Kidney (tissue), 14 donors: ENCODE measurements around the gene PCDHGA1. TPM values are rescaled to one million over a fixed set of nuclear protein-coding genes. Genes with fewer than 3 reads are reported as not detected.
A peak's percentile ranks its signal among the peaks of the same experiment; 100 is the strongest.

ENCODE experiments used
- DNase-seq, 5 donors: peaks; one replicate each; pipeline ENCODE4 v3.0.0-alpha.2; 2013 to 2020
- FAIRE-seq: peaks from 2 replicates; lab custom pipeline; 2012; peaks lifted over from hg19 to GRCh38; lab: Jason Lieb, UNC
- H3K27ac ChIP-seq, 2 donors: one replicate each; pipeline ENCODE4 v1.7.0; 2013; ENCODE audit warnings: low read depth in 2 of 2, low read length in 2 of 2, inconsistent platforms in 1 of 2
- H3K27me3 ChIP-seq: one replicate; pipeline ENCODE4 v1.7.1; 2013; ENCODE audit warnings: low read length, inconsistent platforms; ENCODE audit not compliant: control insufficient read depth, insufficient read depth
- H3K36me3 ChIP-seq, 3 donors: one replicate each; pipeline versions ENCODE4 v1.7.0 to v1.7.1; 2013; ENCODE audit warnings: low read length in 3 of 3, control low read depth in 1 of 3, inconsistent platforms in 1 of 3; ENCODE audit not compliant: insufficient read depth in 3 of 3, control insufficient read depth in 2 of 3
- H3K4me1 ChIP-seq, 3 donors: one replicate each; pipeline versions ENCODE4 v1.7.0 to v1.7.1; 2013; ENCODE audit warnings: low read length in 3 of 3, inconsistent platforms in 1 of 3, low read depth in 1 of 3; ENCODE audit not compliant: control insufficient read depth in 2 of 3, insufficient read depth in 2 of 3
- H3K4me3 ChIP-seq, 3 donors: one replicate each; pipeline versions ENCODE4 v1.7.0 to v1.8.1; 2013; ENCODE audit warnings: low read length in 3 of 3, control low read depth in 1 of 3, inconsistent platforms in 1 of 3
- H3K9ac ChIP-seq, 3 donors: one replicate each; pipeline versions ENCODE4 v1.7.0 to v1.7.1; 2013; ENCODE audit warnings: low read length in 3 of 3, control low read depth in 1 of 3, inconsistent platforms in 1 of 3
- H3K9me3 ChIP-seq, 3 donors: one replicate each; pipeline versions ENCODE4 v1.7.0 to v1.7.1; 2013; ENCODE audit warnings: low read length in 3 of 3, control low read depth in 1 of 3, inconsistent platforms in 1 of 3; ENCODE audit not compliant: control insufficient read depth in 2 of 3, insufficient read depth in 1 of 3
- intact Hi-C: fragments of 100-400 bp; cut with DNase I; formaldehyde crosslinking; loops from one replicate; pipeline ENCODE4 v1.11.1; 2022
- polyA plus RNA-seq: library from polyadenylated mRNA; stranded (reverse); fragments of 350-450 nt; fragmentation: Illumina TruSeq; extraction: RNeasy Lipid Tissue Mini Kit (QIAGEN cat#74804); gene quantifications from one replicate; pipeline ENCODE4 v1.2.3, GENCODE V29; 2014; ENCODE audit warnings: low read depth, low replicate concordance; ENCODE audit not compliant: insufficient read depth
- total RNA-seq: library from RNA; stranded (reverse); fragmentation: NEBNext Ultra II Directional; extraction: Animal tissue kit (Norgen Biotek cat#: 25700); gene quantifications from one replicate; pipeline ENCODE4 v1.2.1, GENCODE V29; 2021
- TF ChIP-seq, protein P1 (sequence below): IDR thresholded peaks from 3 replicates; pipeline ENCODE4 v1.5.1; 2012; ENCODE audit warnings: mild to moderate bottlenecking, moderate library complexity, borderline replicate concordance; ENCODE audit not compliant: insufficient read depth; ENCODE audit errors: extremely low read depth
- donor health status: control.
- donor health status: control.
- donor health status: control.
- donor health status: control.
- donor health status: control.
- donor health status: DM: yes; HTN: yes; CAD: no.
- donor health status: Normal renal cell carcinoma (clear cell type).

PCDHGA1 gene
- total and polyA plus RNA-seq, 2 donors from 2014 or later = 0.19 to 0.69 TPM

DNA sequence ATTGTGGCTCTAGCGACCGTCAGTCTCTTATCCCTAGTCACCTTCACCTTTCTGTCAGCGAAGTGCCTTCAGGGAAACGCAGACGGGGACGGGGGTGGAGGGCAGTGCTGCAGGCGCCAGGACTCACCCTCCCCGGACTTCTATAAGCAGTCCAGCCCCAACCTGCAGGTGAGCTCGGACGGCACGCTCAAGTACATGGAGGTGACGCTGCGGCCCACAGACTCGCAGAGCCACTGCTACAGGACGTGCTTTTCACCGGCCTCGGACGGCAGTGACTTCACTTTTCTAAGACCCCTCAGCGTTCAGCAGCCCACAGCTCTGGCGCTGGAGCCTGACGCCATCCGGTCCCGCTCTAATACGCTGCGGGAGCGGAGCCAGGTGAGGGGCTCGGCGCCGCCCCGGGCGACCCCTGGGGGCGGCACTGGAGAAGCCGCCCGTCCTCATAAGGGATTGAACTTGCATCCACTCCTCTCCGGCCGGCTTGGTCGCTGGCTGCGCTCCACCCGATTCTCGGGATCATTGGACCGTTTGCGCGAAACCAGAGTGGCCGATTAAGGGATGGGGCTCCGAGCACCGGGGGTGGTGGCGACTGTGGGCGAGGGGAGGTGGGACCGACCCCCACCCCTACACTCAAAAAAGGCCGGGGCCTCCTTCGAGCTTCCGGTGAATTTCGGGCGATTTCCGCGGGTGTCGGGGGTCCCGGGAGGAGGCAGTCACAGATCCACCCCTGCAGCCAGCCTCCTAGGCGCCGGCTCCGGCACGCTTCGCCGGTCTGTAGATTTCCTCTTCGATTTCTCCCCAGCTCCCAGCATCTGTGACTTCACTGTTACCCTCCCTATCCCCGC, 161.2 kb downstream of the PCDHGA1 start:
- Histone ChIP-seq H3K9me3 (no peaks in the 10 kb centered on the region), H3K4me1 (peaks cover 0 to 7% (median 3%) of the 10 kb centered on the region in 3 donors), H3K9ac (no peak overlapping the region), H3K36me3 (peaks cover 0 to 4% (median 0%) of the 10 kb centered on the region in 3 donors), H3K27me3 (no peaks in the 10 kb centered on the region), H3K4me3 (no peak overlapping the region), H3K27ac (no peak overlapping the region)
- TF ChIP-seq, protein P1, sequence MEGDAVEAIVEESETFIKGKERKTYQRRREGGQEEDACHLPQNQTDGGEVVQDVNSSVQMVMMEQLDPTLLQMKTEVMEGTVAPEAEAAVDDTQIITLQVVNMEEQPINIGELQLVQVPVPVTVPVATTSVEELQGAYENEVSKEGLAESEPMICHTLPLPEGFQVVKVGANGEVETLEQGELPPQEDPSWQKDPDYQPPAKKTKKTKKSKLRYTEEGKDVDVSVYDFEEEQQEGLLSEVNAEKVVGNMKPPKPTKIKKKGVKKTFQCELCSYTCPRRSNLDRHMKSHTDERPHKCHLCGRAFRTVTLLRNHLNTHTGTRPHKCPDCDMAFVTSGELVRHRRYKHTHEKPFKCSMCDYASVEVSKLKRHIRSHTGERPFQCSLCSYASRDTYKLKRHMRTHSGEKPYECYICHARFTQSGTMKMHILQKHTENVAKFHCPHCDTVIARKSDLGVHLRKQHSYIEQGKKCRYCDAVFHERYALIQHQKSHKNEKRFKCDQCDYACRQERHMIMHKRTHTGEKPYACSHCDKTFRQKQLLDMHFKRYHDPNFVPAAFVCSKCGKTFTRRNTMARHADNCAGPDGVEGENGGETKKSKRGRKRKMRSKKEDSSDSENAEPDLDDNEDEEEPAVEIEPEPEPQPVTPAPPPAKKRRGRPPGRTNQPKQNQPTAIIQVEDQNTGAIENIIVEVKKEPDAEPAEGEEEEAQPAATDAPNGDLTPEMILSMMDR = no peak
- no peak for FAIRE-seq
- DNase-seq = peak in 4 of 5 donors; percentile 57 to 76 (median 66)
- intact Hi-C loops = no loop called here

GRCh38 chr5:141492168-141492885, 162.0 kb downstream of the PCDHGA1 start:
- TF ChIP-seq, protein P1 = no peak
- H3K4me3 ChIP-seq = no peak overlapping the region
- H3K9ac ChIP-seq = no peak overlapping the region
- no peak overlapping the region for H3K27ac ChIP-seq
- no peaks in the 10 kb centered on the region for H3K9me3 ChIP-seq
- peak in 4 of 5 donors; percentile 60 to 79 (median 68) for DNase-seq
- no peak for FAIRE-seq
- H3K36me3 ChIP-seq = no peaks in the 10 kb centered on the region
- H3K4me1 ChIP-seq = peaks cover 0 to 7% (median 3%) of the 10 kb centered on the region in 3 donors
- no peaks in the 10 kb centered on the region for H3K27me3 ChIP-seq
- intact Hi-C loops = no loop called here

- Histone ChIP-seq H3K9ac (no peak overlapping the region), H3K4me1 (peaks cover 0 to 7% (median 3%) of the 10 kb centered on the region in 3 donors), H3K27ac (no peak overlapping the region), H3K27me3 (no peaks in the 10 kb centered on the region), H3K9me3 (no peaks in the 10 kb centered on the region), H3K4me3 (no peak overlapping the region), H3K36me3 (no peaks in the 10 kb centered on the region)
- peak in 3 of 5 donors; percentile 40 to 58 (median 58) for DNase-seq
- intact Hi-C loops = no loop called here
- no peak for FAIRE-seq
- TF ChIP-seq, protein P1 = no peak
These were observed 163.4 kb downstream of the PCDHGA1 start for GRCh38 chr5:141493500-141494422.
